Posterior cingulate gyrus (tissue), 11 donors: ENCODE measurements around the gene MAG.

Experiments used
- DNase-seq, 10 donors: peaks; one replicate each; pipeline versions ENCODE4 v3.0.0 to v3.0.0-alpha.2; 2020 to 2021; ENCODE audit warnings: mixed read lengths in 3 of 10
- intact Hi-C: fragments of 100-400 bp; cut with DNase I; formaldehyde crosslinking; loops from one replicate; pipeline ENCODE4 v1.15.1; 2023

The MAG gene

DNA sequence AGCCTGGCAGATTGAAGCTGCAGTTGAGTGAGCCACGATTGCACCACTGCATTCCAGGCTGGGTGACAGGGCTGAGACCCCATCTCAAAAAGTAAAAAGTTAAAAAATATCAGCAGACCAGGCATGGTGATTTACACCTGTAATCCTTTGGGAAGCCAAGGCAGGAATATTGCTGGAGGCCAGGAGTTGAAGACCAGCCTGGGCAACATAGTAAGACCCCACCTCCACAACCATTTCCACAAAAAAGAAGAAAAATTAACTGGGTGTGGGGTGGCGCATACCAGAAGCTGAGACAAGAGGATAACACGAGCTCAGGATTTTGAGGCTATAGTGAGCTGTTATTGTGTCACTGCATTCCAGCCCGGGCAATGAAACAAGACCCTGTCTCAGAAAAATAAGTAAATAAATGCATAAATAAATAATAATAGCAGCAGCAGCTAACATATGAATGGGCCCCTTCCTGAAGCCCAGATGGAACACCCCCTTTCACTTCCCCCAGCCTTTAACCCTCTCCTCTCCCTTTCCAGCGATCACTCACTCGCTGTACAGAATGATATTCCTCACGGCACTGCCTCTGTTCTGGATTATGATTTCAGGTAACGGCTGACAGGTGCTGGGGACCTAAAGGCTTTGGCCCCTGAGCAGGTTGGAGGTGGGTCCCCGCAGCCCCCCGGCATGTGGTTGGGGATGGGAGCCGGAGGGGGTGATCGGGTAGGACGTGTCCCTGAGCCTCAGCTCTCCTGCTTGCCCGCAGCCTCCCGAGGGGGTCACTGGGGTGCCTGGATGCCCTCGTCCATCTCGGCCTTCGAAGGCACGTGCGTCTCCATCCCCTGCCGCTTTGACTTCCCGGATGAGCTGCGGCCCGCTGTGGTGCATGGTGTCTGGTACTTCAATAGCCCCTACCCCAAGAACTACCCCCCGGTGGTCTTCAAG, 3.2 kb downstream of the MAG start:
- no peak for DNase-seq
- intact Hi-C loops: no loop called here

DNA sequence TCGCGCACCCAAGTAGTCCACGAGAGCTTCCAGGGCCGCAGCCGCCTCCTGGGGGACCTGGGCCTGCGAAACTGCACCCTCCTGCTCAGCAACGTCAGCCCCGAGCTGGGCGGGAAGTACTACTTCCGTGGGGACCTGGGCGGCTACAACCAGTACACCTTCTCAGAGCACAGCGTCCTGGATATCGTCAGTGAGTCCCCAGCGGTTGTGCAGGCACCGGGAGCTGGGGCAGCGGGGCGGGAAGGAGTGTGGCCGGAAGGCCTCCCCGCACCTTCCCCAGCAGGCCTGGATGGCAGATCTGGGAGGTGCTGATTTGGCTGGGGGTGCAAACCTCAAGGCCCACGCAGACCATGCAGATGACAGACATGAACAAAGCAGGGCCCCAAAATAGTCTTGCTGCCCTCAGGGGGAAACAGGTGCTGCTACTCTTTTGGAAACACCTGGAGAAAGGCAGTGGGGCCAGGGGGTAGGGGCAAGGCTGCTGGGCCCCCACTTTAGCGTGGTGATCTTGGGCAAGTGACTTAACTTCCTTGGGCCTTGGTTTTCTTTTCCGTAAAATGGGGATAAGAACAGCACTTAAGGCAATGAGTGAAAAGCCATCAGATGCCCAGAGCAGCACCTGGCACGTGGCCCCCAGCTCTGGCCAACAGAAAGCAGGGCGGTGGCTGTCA, 4.0 kb downstream of the MAG start:
- peak in 1 of 10 donors; percentile 60 for DNase-seq
- intact Hi-C loops: no loop called here

DNA sequence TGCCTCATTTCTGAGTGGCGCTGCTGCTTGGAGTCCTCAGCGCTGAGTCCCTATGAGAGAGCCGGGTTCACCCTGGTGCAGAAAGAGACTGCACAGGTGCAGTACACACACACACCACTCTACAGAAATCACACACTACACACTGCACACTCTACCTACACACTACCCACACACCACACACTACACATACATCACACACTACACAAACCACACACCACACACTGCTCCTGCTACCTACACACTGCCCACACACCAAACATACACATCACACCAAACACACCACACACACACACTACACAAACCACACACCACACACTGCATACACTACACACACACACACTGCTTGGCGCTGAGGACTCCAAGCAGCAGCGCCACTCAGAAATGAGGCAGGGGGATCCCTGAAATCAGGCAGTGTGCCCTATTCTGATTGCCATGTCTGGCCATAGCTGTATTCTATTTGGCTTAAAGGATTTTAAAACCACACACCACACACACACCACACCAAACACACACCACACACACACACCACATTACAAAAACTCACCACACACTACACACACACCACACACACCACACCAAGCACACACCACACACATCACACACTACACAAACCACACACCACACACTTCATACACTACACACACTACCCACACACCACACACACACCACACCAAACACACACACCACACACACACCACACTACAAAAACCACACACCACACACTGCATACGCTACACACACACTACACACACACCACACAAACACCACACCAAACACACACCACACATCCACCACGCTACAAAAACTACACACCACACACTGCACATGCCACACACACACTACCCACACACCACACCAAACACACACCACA, 4.9 kb downstream of the MAG start:
- intact Hi-C loops: no loop called here
- no peak for DNase-seq

DNA sequence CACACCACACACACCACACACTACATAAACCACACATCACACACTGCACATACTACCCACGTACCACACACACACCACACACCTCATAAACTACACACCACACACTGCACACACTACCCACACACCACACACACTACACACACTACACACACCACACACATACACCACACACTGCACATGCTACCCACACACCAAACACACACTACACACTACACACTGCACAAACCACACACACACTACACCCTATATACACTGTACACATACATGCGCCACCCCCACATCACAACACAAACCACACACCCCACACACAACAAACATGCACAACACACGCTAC, 5.5 kb downstream of the MAG start:
- no peak for DNase-seq
- intact Hi-C loops: no loop called here

DNA sequence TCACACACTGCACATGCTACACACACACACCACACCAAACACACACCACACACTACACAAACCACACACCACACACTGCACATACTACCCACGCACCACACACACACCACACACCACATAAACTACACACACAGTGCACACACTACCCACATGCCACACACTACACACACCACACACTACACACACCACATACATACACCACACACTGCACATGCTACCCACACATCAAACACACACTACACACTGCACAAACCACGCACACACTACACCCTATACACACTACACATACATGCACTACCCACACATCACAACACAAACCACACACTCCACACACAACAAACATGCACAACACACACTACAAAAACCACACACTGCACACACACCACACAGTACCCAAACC, 6.0 kb downstream of the MAG start:
- intact Hi-C loops: no loop called here
- DNase-seq: no peak

DNA sequence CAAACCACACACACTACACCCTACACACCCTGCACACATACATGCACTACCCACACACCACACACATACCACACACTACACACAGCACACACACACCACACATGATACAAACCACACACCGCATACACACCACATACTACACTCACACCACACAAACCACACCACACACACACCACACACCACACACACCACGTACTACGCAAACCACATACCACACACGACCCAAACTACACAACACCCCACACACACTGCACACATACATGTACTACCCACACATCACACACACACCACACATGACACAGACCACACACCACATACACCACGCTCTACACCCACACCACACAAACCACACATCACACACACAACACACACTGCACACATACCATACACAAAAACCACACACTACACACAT, 6.6 kb downstream of the MAG start:
- intact Hi-C loops: no loop called here
- no peak for DNase-seq

DNA sequence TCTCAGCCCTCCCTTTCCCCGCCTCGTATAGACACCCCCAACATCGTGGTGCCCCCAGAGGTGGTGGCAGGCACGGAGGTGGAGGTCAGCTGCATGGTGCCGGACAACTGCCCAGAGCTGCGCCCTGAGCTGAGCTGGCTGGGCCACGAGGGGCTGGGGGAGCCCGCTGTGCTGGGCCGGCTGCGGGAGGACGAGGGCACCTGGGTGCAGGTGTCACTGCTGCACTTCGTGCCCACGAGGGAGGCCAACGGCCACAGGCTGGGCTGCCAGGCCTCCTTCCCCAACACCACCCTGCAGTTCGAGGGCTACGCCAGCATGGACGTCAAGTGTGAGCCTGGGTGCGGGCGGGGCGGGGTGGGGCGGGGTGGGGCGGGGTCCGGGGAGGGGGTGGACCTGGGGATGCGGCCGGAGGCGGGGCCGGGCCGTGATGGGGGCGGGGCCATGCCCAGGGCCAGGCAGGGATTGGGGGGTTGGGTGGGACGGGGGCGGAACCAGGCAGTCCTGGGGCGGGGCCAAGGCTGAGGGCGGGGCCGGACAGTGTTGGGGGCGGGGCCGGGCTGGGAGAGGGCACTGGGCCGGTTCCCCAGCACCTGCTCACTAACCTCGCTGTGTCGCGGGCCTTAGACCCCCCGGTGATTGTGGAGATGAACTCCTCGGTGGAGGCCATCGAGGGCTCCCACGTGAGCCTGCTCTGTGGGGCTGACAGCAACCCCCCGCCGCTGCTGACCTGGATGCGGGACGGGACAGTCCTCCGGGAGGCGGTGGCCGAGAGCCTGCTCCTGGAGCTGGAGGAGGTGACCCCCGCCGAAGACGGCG, 7.8 kb downstream of the MAG start:
- intact Hi-C loops: no loop called here
- DNase-seq: peak in 7 of 10 donors; percentile 37 to 95 (median 66)

DNA sequence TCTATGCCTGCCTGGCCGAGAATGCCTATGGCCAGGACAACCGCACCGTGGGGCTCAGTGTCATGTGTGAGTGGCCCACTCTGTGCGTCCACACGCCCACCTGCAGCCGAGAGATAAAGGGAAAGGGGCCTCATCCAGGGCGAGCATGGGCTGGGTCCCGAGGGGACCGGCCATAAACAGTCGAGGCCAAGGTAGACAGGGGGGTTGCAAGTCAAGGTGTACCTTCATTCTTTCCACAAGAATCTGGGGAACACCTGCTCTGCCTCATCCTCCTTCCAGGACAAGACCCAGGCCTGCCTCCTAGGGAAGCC, 8.3 kb downstream of the MAG start:
- intact Hi-C loops: no loop called here
- DNase-seq: peak in 1 of 10 donors; percentile 50

DNA sequence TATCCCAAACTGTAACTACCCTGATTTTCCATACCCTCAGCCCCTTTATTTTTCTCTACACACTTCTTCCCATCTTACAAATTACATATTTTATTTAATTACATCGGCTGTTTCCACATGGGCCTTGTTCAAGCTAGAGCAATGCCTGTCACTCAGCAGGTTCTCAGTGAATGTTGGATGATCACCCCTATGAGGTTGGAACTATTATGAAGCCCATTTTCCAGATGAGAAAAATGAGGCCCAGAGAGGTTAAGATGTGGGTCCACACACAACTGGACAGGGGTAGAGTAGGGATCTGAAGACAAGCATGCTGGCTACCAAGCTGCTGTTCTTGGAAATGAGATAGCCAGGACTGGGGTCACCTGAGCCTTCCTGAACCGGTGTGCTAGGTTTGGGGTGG, 10.0 kb downstream of the MAG start:
- intact Hi-C loops: no loop called here
- DNase-seq: no peak

DNA sequence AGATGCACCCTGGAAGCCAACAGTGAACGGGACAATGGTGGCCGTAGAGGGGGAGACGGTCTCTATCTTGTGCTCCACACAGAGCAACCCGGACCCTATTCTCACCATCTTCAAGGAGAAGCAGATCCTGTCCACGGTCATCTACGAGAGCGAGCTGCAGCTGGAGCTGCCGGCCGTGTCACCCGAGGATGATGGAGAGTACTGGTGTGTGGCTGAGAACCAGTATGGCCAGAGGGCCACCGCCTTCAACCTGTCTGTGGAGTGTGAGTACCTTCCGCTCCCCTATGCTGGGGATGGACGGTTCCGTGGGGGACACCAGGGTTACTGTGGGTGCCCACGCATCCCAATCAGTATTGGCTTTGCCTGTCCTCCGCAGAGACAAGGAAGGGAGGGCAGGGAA, 10.5 kb downstream of the MAG start:
- intact Hi-C loops: no loop called here
- DNase-seq: peak in 1 of 10 donors; percentile 56

DNA sequence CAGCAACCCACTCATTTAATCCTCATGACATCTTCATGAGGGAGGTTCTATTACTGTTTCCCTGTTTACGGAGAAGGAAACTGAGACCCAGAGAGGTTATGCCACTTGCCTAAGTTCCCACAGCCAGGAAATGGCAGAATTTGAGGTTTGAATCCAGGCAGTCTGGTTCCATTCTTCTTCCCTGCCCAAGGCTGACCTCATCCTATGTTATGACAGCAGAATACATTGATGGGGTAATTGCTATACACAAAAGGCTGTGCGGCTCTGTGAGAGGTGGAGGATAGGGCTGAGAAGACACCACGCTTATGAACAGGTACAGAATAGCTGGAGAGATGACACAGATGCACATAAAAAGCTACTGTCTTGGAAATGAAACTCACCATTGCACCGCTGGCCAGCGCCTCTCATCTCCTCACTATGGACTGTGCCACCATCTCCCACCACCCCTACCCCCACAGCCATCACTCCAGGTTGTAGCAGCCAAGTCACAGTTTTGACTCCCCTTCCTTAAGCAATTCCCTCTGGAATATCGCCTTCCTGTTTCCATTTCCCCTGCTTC, 11.5 kb downstream of the MAG start:
- DNase-seq: no peak
- intact Hi-C loops: no loop called here

DNA sequence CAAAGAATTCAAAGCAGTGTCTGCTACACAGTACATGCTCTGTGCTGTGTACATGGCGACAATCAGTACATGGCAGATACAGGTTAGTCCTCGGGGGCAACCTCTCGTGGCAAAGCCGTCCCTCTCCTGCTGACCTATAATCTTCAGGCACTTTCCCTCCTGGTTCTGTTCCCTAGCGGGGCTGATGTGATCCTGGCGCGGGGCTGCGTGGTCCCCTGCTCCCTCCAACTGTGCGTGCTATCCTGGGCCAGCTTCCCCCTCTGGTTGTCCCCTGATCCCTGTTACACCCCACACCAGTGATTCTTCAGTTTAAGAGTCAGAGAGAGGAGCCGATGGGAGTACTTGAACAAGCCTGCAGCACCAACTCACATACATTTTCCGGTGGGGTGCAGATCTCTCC, 12.1 kb downstream of the MAG start:
- no peak for DNase-seq
- intact Hi-C loops: no loop called here

DNA sequence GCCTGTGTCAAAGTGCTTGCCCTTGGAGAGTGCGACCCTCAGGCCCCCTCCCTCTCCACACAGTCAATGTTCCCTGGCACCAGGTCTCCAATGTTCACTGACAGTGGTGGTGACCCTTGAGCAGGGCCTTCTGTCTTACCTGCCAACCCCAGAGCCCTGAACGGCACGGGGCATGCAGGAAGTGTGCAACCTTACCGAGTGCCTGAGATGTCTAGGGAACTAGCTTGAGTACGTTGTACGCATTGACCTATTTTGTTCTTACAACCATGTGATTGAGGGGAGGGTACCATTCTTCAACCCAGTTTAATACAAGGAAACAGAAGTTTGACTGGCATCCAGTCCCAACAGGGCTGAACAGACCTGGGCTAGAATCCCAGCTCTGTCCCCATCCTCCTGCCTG, 13.2 kb downstream of the MAG start:
- peak in 2 of 10 donors; percentile 48 to 52 for DNase-seq
- intact Hi-C loops: no loop called here

DNA sequence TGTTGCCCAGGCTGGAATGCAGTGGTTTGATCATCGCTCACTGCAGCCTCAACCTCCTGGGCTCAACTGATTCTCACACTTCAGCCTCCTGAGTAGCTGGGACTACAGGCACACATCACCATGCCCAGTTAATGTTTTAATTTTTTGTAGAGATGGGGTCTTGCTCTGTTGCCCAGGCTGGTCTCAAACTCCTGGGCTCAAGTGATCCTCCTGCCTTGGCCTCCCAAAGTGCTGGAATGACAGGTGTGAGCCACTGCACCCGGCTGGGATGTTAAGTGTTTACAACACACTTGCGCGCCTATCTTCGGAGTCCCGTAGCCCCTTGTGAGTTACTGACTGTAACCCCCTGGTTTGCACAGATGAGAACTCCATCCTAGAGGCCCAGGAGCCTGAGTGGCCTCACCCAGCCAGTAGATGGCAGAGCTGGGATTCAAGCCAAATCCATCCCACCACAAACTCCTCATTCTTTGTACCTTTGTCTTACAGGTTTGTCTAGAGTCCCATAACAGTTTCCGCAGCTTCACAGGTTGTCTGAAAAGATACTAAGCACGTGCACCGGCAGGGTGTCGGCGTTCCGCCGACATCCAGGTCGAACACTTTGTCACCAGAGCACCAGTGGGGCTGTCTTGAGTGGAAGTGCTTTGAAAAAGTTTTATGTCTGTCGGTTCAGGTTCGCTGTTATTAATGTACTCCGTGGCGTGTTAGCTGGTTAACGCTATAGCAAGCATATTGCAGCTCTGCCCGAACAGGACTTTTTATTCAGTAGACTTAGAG, 14.7 kb downstream of the MAG start:
- intact Hi-C loops: no loop called here
- no peak for DNase-seq

DNA sequence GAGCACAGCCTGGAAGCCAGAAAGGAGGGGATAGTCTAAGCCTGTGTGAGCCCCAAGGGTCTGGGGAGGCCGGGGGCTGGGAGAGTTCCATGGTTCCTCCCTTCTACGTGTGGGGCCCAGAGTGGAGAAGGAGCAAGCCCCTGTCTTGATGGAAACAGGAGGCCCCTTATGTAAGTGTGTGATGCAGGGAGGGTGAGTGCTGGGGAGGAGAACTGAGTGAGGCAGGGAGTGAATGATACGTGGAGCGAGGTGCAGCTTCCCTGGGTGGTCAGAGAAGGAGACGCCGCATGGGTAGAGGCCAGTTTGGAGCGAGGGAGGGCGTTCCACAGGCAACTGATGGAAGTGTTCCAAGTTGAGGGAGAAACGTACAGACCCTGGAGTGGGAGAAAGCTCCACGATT, 16.0 kb downstream of the MAG start:
- intact Hi-C loops: no loop called here
- peak in 1 of 10 donors; percentile 50 for DNase-seq

DNA sequence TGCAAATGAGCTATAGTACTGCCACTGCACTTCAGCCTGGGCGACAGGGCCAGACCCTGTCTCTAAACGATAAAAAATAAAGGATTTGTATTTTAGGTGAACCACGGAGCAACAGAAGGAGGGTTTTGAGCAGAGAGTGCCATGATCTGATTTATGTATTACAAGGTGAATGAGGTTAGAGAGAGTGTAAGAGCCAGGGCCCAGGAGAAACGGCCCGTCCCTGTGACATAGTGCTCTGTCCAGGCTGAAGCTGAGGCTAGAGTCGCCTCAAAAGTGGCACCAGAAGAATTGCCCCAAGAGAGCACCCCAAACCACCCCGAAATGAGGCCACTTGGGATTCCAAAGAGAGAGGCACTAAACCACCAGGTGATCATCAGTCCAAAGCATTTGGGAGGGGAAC, 16.9 kb downstream of the MAG start:
- no peak for DNase-seq

DNA sequence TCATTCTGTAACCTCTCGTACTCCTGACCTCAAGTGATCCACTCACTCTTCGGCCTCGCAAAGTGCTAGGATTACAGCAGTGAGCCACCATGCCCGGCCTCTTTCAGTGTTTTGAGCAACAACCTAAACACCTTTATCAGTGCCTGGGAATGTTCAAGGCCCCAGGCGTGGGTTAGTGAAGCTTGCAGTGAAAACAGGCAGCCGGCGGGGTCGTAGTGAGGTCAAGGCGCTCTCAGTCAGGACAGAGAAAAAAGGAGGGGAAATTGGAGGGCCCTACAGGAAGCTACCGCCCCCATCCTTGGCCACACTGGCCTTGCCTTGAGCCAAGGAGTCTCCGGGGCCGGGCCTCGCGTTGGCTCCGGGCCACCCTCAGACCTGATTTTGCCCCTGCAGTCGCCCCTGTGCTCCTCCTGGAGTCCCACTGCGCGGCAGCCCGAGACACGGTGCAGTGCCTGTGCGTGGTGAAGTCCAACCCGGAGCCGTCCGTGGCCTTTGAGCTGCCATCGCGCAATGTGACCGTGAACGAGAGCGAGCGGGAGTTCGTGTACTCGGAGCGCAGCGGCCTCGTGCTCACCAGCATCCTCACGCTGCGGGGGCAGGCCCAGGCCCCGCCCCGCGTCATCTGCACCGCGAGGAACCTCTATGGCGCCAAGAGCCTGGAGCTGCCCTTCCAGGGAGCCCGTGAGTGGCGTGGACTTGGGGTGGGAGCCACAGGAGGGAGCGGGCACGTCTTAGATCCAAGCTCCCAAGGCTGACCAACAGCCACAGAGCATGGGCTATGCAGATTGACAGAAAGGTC, 17.7 kb downstream of the MAG start:
- intact Hi-C loops: no loop called here
- peak in 1 of 10 donors; percentile 53 for DNase-seq

More for the DNA sequence above, 16.9 kb downstream of the MAG start:
- intact Hi-C loops: no loop called here

DNA sequence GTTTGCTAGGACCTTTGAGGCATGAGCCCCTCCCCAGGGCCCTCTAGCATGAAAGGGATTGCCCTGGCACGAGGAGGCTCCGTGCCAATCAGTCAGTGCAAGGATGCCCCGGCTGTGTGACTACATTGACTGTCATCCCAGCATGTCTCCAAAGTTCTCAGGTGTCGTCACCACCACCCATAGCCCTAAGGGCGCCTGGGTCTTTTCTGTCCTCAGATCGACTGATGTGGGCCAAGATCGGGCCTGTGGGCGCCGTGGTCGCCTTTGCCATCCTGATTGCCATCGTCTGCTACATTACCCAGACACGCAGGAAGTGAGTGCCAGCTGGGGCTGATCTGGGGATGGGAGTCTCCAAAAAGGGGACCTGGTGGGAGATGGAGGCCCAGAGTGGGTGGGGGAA, 18.4 kb downstream of the MAG start:
- peak in 1 of 10 donors; percentile 59 for DNase-seq

More for the DNA sequence above, 18.4 kb downstream of the MAG start:
- intact Hi-C loops: no loop called here
